Upper lobe of left lung (tissue), 4 donors: Measurements from ENCODE around the gene EEPD1.

Experiments used
- EP300 ChIP-seq, 4 donors: sonication (generic); formaldehyde crosslinking; IDR thresholded peaks; one replicate each; pipeline ENCODE4 v1.5.1; 2017; ENCODE audit warnings: antibody characterized with exemption in 4 of 4, control low read depth in 2 of 4
- POLR2A ChIP-seq, 4 donors: fragments of 450-650 bp; IDR thresholded peaks; one replicate each; pipeline ENCODE4 v1.5.1; 2016 to 2017; ENCODE audit warnings: antibody characterized with exemption in 4 of 4, mild to moderate bottlenecking in 2 of 4

GRCh38 chr7:36191292-36191920 is 38.4 kb downstream of the EEPD1 start:
- TF ChIP-seq POLR2A (IDR thresholded peaks at IDR 0.05) (no peak), EP300 (IDR thresholded peaks at IDR 0.05) (no peak)
